Pericardium fibroblast (primary cell): ENCODE data around the gene NR1H3. TPM values are rescaled to one million over a fixed set of nuclear protein-coding genes. Genes with fewer than 3 reads are reported as not detected.

ENCODE experiments used
- total RNA-seq: library from RNA; depleted of rRNA; stranded (reverse); fragments of >200 nt; gene quantifications from 2 replicates; pipeline ENCODE4 v1.2.3, GENCODE V29; 2015

The NR1H3 gene
- 27.4 and 29.6 TPM in 2 replicates for total RNA-seq

GRCh38 chr11:47257517-47258316 lies at the start of gene NR1H3:
Gene NR1H3 (plus strand): TSS chr11:47257996. CDS start chr11:47259217, 1,221 bp downstream.

GRCh38 chr11:47248664-47249377 lies 9.0 kb upstream of the NR1H3 start, which contains the start of gene ACP2:
Gene ACP2 (minus strand): TSS chr11:47248814. CDS start chr11:47248789, 25 bp downstream.

GRCh38 chr11:47269829-47270305 lies 12.1 kb downstream of the NR1H3 start, which contains the start of gene MADD:
Gene MADD (plus strand): TSS chr11:47270133.

Other genes with a start within 250 kb of the NR1H3 start
- 67.5 and 71.2 TPM in 2 replicates for gene ARFGAP2, start 81.1 kb upstream of the NR1H3 start, total RNA-seq
- gene PACSIN3, start 71.6 kb upstream of the NR1H3 start, total RNA-seq: 35.8 and 35.9 TPM in 2 replicates
- 11.1 and 21.1 TPM in 2 replicates for gene DDB2, start 43.0 kb upstream of the NR1H3 start, total RNA-seq
- 23.2 and 28.6 TPM in 2 replicates for gene ACP2, start 9.2 kb upstream of the NR1H3 start, total RNA-seq
- gene MADD, start 12.1 kb downstream of the NR1H3 start, total RNA-seq: 10.7 and 13.1 TPM in 2 replicates
- not detected in 2 replicates for gene MYBPC3, start 94.7 kb downstream of the NR1H3 start, total RNA-seq
- not detected in 2 replicates for gene SPI1, start 120.6 kb downstream of the NR1H3 start, total RNA-seq
- gene SLC39A13, start 150.6 kb downstream of the NR1H3 start, total RNA-seq: 92.1 and 188 TPM in 2 replicates
- 110 and 120 TPM in 2 replicates for gene PSMC3, start 168.4 kb downstream of the NR1H3 start, total RNA-seq
- 2.6 TPM in 1 of 2 replicates, not detected in the other for gene RAPSN, start 191.1 kb downstream of the NR1H3 start, total RNA-seq